Measurements from ENCODE around the gene ATXN7L1. TPM values are rescaled to one million over a fixed set of nuclear protein-coding genes. Genes with fewer than 3 reads are reported as not detected.

Gene ATXN7L1
- polyA plus RNA-seq, 4 donors = 9.7 to 50.8 (median 26.7) TPM

- no peaks in the 10 kb centered on the region for H3K4me1 ChIP-seq (ENCODE audit: control insufficient read depth in 3 of 3, insufficient read depth in 2 of 3, low read depth in 1 of 3, low read length in 2 of 3)
- H3K27ac ChIP-seq (ENCODE audit: low read depth in 1 of 3, low read length in 2 of 3) = no peak overlapping the region
- FAIRE-seq = no peak
- 80 to 88% (median 86%) methylated on average over 12 of the region's 12 CpGs for WGBS, 3 donors
- no peaks in the 10 kb centered on the region for H3K27me3 ChIP-seq (ENCODE audit: control insufficient read depth in 3 of 3, insufficient read depth in 3 of 3, low read length in 3 of 3)
- H3K36me3 ChIP-seq (ENCODE audit: control insufficient read depth in 3 of 3, insufficient read depth in 2 of 3, low read depth in 1 of 3, low read length in 3 of 3) = no peaks in the 10 kb centered on the region
- DNase-seq = no peak
- H3K9me3 ChIP-seq (ENCODE audit: control insufficient read depth in 2 of 2, insufficient read depth in 1 of 2, low read depth in 1 of 2, low read length in 1 of 2) = peaks cover 0 to 17% of the 10 kb centered on the region in 2 donors
- no peak overlapping the region for H3K4me3 ChIP-seq (ENCODE audit: low read depth in 1 of 3, low read length in 3 of 3)
These were observed 288.3 kb downstream of the ATXN7L1 start for GRCh38 chr7:105587909-105588635.

- no peak for DNase-seq
- FAIRE-seq = no peak
- no peaks in the 10 kb centered on the region for H3K36me3 ChIP-seq (ENCODE audit: control insufficient read depth in 3 of 3, insufficient read depth in 2 of 3, low read depth in 1 of 3, low read length in 3 of 3)
- H3K4me3 ChIP-seq (ENCODE audit: low read depth in 1 of 3, low read length in 3 of 3) = no peak overlapping the region
- H3K27ac ChIP-seq (ENCODE audit: low read depth in 1 of 3, low read length in 2 of 3) = no peak overlapping the region
- H3K4me1 ChIP-seq (ENCODE audit: control insufficient read depth in 3 of 3, insufficient read depth in 2 of 3, low read depth in 1 of 3, low read length in 2 of 3) = peaks cover 0 to 6% (median 2%) of the 10 kb centered on the region in 3 donors
- WGBS, 3 donors = 88 to 90% (median 89%) methylated on average over 2 of the region's 2 CpGs
- H3K27me3 ChIP-seq (ENCODE audit: control insufficient read depth in 3 of 3, insufficient read depth in 3 of 3, low read length in 3 of 3) = no peaks in the 10 kb centered on the region
- H3K9me3 ChIP-seq (ENCODE audit: control insufficient read depth in 2 of 2, insufficient read depth in 1 of 2, low read depth in 1 of 2, low read length in 1 of 2) = peaks cover 0 to 24% of the 10 kb centered on the region in 2 donors
These were observed 290.4 kb downstream of the ATXN7L1 start for GRCh38 chr7:105585850-105586500.

GRCh38 chr7:105584165-105584564 lies 292.2 kb downstream of the ATXN7L1 start:
- no peak overlapping the region for H3K27ac ChIP-seq (ENCODE audit: low read depth in 1 of 3, low read length in 2 of 3)
- FAIRE-seq (no peak), DNase-seq (no peak)
- peaks cover 0 to 24% of the 10 kb centered on the region in 2 donors for H3K9me3 ChIP-seq (ENCODE audit: control insufficient read depth in 2 of 2, insufficient read depth in 1 of 2, low read depth in 1 of 2, low read length in 1 of 2)
- H3K27me3 ChIP-seq (ENCODE audit: control insufficient read depth in 3 of 3, insufficient read depth in 3 of 3, low read length in 3 of 3) = no peaks in the 10 kb centered on the region
- H3K4me1 ChIP-seq (ENCODE audit: control insufficient read depth in 3 of 3, insufficient read depth in 2 of 3, low read depth in 1 of 3, low read length in 2 of 3) = peaks cover 0 to 6% (median 3%) of the 10 kb centered on the region in 3 donors
- WGBS, 3 donors = 85 to 96% (median 92%) methylated on average over 5 of the region's 5 CpGs
- H3K36me3 ChIP-seq (ENCODE audit: control insufficient read depth in 3 of 3, insufficient read depth in 2 of 3, low read depth in 1 of 3, low read length in 3 of 3) = no peaks in the 10 kb centered on the region
- H3K4me3 ChIP-seq (ENCODE audit: low read depth in 1 of 3, low read length in 3 of 3) = no peak overlapping the region

DNA sequence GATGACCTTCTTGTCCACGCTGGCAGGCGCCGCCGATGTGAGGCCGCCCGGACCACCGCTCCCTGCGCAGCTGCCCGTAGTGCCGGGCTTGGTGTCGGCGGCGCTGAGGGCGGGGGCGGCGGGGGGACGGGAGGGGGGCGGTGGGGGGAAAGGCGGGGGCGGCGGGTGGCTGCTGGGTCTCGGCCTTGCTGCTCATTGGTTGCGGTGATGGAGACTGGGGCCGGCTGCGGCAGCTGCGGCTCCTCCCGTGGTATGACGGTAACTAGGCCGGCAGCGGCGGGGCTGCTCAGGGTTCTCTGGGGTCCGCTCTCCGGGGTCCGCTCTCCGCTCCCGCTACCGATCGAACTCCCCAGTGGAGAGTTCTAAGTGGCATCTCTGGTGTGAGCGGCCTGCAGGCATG lies 293.3 kb downstream of the ATXN7L1 start:
- no peak for FAIRE-seq
- H3K27ac ChIP-seq (ENCODE audit: low read depth in 1 of 3, low read length in 2 of 3) = no peak overlapping the region
- H3K4me3 ChIP-seq (ENCODE audit: low read depth in 1 of 3, low read length in 3 of 3) = no peak overlapping the region
- peaks cover 0 to 24% of the 10 kb centered on the region in 2 donors for H3K9me3 ChIP-seq (ENCODE audit: control insufficient read depth in 2 of 2, insufficient read depth in 1 of 2, low read depth in 1 of 2, low read length in 1 of 2)
- no peak for DNase-seq
- peaks cover 0 to 6% (median 3%) of the 10 kb centered on the region in 3 donors for H3K4me1 ChIP-seq (ENCODE audit: control insufficient read depth in 3 of 3, insufficient read depth in 2 of 3, low read depth in 1 of 3, low read length in 2 of 3)
- no peaks in the 10 kb centered on the region for H3K36me3 ChIP-seq (ENCODE audit: control insufficient read depth in 3 of 3, insufficient read depth in 2 of 3, low read depth in 1 of 3, low read length in 3 of 3)
- no peaks in the 10 kb centered on the region for H3K27me3 ChIP-seq (ENCODE audit: control insufficient read depth in 3 of 3, insufficient read depth in 3 of 3, low read length in 3 of 3)
- 88 to 95% (median 94%) methylated on average over 29 to 39 of the region's 39 CpGs for whole genome bisulfite sequencing, 3 donors

- peak within 1 kb of the TSS in 2 of 3 donors; percentile 5 to 22 for H3K4me3 ChIP-seq (ENCODE audit: low read depth in 1 of 3, low read length in 3 of 3)
These were observed 295.2 kb downstream of the ATXN7L1 start, which contains the start of gene EFCAB10 for GRCh38 chr7:105581066-105581811. Gene EFCAB10, minus strand, starts transcription at chr7:105581493. Its CDS starts 30 bp downstream, at chr7:105581463.

DNA sequence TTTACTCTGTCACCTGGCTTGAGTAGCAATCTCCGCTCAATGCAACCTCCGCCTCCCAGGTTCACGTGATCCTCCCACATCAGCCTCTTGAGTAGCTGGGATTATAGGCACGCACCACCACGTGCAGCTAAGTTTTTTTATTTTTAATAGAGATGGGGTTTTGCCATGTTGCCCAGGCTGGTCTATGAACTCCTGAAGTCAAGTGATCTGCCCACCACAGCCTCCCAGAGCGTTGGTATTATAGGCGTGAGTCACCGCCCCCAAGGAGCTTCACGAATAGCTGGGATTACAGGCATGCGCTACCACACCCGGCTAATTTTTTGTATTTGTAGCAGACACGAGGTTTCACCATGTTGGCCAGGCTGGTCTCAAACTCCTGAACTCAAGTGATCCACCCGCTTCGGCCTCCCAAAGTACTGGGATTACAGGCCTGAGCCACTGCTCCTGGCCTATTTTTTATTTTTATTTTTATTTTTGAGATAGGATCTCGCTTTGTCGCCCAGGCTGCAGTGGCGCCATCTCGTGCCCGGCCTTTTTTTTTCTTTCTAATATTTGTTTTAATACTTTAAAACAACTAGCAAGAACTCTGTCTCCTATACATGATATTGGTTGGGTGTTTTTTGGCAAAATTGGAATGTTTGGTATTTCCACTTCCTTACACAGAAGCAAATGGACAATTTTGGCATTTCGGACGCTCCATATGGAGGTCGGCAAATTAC lies 296.2 kb downstream of the ATXN7L1 start:
- H3K36me3 ChIP-seq (ENCODE audit: control insufficient read depth in 3 of 3, insufficient read depth in 2 of 3, low read depth in 1 of 3, low read length in 3 of 3) = no peaks in the 10 kb centered on the region
- DNase-seq (no peak), FAIRE-seq (no peak)
- whole genome bisulfite sequencing, 3 donors = 86 to 90% (median 87%) methylated on average over 22 of the region's 22 CpGs
- peaks cover 0 to 24% of the 10 kb centered on the region in 2 donors for H3K9me3 ChIP-seq (ENCODE audit: control insufficient read depth in 2 of 2, insufficient read depth in 1 of 2, low read depth in 1 of 2, low read length in 1 of 2)
- H3K4me3 ChIP-seq (ENCODE audit: low read depth in 1 of 3, low read length in 3 of 3) = no peak overlapping the region
- no peak overlapping the region for H3K27ac ChIP-seq (ENCODE audit: low read depth in 1 of 3, low read length in 2 of 3)
- peaks cover 0 to 6% (median 3%) of the 10 kb centered on the region in 3 donors for H3K4me1 ChIP-seq (ENCODE audit: control insufficient read depth in 3 of 3, insufficient read depth in 2 of 3, low read depth in 1 of 3, low read length in 2 of 3)
- no peaks in the 10 kb centered on the region for H3K27me3 ChIP-seq (ENCODE audit: control insufficient read depth in 3 of 3, insufficient read depth in 3 of 3, low read length in 3 of 3)

More at GRCh38 chr7:105581066-105581811, 295.2 kb downstream of the ATXN7L1 start, which contains the start of gene EFCAB10:
- H3K27ac ChIP-seq (ENCODE audit: low read depth in 1 of 3, low read length in 2 of 3) = no peak within 1 kb of the TSS
- H3K27me3 ChIP-seq (ENCODE audit: control insufficient read depth in 3 of 3, insufficient read depth in 3 of 3, low read length in 3 of 3) = no peaks in the 10 kb centered on the region
- H3K4me1 ChIP-seq (ENCODE audit: control insufficient read depth in 3 of 3, insufficient read depth in 2 of 3, low read depth in 1 of 3, low read length in 2 of 3) = peaks cover 0 to 6% (median 3%) of the 10 kb centered on the region in 3 donors
- WGBS, 3 donors = 7 to 13% (median 11%) methylated on average over 36 of the region's 36 CpGs
- no peaks in the 10 kb centered on the region for H3K36me3 ChIP-seq (ENCODE audit: control insufficient read depth in 3 of 3, insufficient read depth in 2 of 3, low read depth in 1 of 3, low read length in 3 of 3)
- no peak for FAIRE-seq
- H3K9me3 ChIP-seq (ENCODE audit: control insufficient read depth in 2 of 2, insufficient read depth in 1 of 2, low read depth in 1 of 2, low read length in 1 of 2) = peaks cover 0 to 24% of the 10 kb centered on the region in 2 donors
- DNase-seq = peak; percentile 72 to 87

- FAIRE-seq = no peak
- Histone ChIP-seq H3K4me3 (ENCODE audit: low read depth in 1 of 3, low read length in 3 of 3) (no peak overlapping the region), H3K4me1 (ENCODE audit: control insufficient read depth in 3 of 3, insufficient read depth in 2 of 3, low read depth in 1 of 3, low read length in 2 of 3) (peaks cover 0 to 6% (median 3%) of the 10 kb centered on the region in 3 donors), H3K27me3 (ENCODE audit: control insufficient read depth in 3 of 3, insufficient read depth in 3 of 3, low read length in 3 of 3) (no peaks in the 10 kb centered on the region), H3K9me3 (ENCODE audit: control insufficient read depth in 2 of 2, insufficient read depth in 1 of 2, low read depth in 1 of 2, low read length in 1 of 2) (peaks cover 0 to 15% of the 10 kb centered on the region in 2 donors), H3K36me3 (ENCODE audit: control insufficient read depth in 3 of 3, insufficient read depth in 2 of 3, low read depth in 1 of 3, low read length in 3 of 3) (no peaks in the 10 kb centered on the region), H3K27ac (ENCODE audit: low read depth in 1 of 3, low read length in 2 of 3) (no peak overlapping the region)
- DNase-seq = no peak
These were observed 297.9 kb downstream of the ATXN7L1 start for GRCh38 chr7:105578496-105578895.

DNA sequence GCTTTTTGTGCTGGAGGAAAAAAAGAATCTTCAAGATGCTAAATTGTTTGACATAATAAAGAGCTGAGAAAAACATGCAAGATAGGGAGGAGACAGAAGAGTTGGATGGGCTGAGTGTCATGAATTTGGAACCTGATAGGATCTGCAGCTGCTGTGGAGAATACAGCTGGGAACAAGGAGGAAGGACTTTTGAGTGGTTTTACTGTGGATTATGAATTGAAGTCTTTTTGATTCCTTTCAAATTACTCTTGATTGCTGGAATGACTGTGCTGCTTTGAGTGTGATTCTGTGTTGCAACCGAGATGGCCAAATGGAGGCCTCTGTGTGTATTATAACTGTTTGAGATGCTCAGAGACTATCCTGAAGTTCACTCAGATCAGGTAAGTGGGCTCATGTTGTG lies 299.1 kb downstream of the ATXN7L1 start:
- WGBS, 3 donors = 65 to 90% (median 85%) methylated on average over 1 of the region's 1 CpG

More for the DNA sequence above, 299.1 kb downstream of the ATXN7L1 start:
- H3K9me3 ChIP-seq (ENCODE audit: control insufficient read depth in 2 of 2, insufficient read depth in 1 of 2, low read depth in 1 of 2, low read length in 1 of 2) = peaks cover 0 to 7% of the 10 kb centered on the region in 2 donors
- no peak overlapping the region for H3K27ac ChIP-seq (ENCODE audit: low read depth in 1 of 3, low read length in 2 of 3)
- H3K27me3 ChIP-seq (ENCODE audit: control insufficient read depth in 3 of 3, insufficient read depth in 3 of 3, low read length in 3 of 3) = no peaks in the 10 kb centered on the region
- no peak overlapping the region for H3K4me3 ChIP-seq (ENCODE audit: low read depth in 1 of 3, low read length in 3 of 3)
- H3K4me1 ChIP-seq (ENCODE audit: control insufficient read depth in 3 of 3, insufficient read depth in 2 of 3, low read depth in 1 of 3, low read length in 2 of 3) = peaks cover 0 to 6% (median 3%) of the 10 kb centered on the region in 3 donors
- H3K36me3 ChIP-seq (ENCODE audit: control insufficient read depth in 3 of 3, insufficient read depth in 2 of 3, low read depth in 1 of 3, low read length in 3 of 3) = no peaks in the 10 kb centered on the region
- DNase-seq = no peak
- no peak for FAIRE-seq
